Endothelial cell (in vitro differentiated cells): ENCODE results near the gene SIMC1. TPM values are rescaled to one million over a fixed set of nuclear protein-coding genes. Genes with fewer than 3 reads are reported as not detected.

Source experiments
- DNase-seq: peaks from one replicate; pipeline ENCODE4 v3.0.0; 2021; ENCODE audit warnings: low spot score
- H3K27ac Mint-ChIP-seq: one replicate; pipeline ENCODE4 v1.8.0; 2021; ENCODE audit warnings: mixed read lengths, inconsistent platforms; ENCODE audit not compliant: unreplicated experiment
- H3K27me3 Mint-ChIP-seq: one replicate; pipeline ENCODE4 v1.8.0; 2021; ENCODE audit warnings: mild to moderate bottlenecking, moderate library complexity, mixed read lengths, inconsistent platforms; ENCODE audit not compliant: unreplicated experiment
- H3K36me3 Mint-ChIP-seq: one replicate; pipeline ENCODE4 v1.8.0; 2021; ENCODE audit warnings: mild to moderate bottlenecking, low read depth, mixed read lengths, inconsistent platforms; ENCODE audit not compliant: unreplicated experiment
- H3K4me1 Mint-ChIP-seq: one replicate; pipeline ENCODE4 v1.8.0; 2021; ENCODE audit warnings: mild to moderate bottlenecking, mixed read lengths, inconsistent platforms; ENCODE audit not compliant: unreplicated experiment
- H3K4me3 Mint-ChIP-seq: one replicate; pipeline ENCODE4 v1.8.0; 2021; ENCODE audit warnings: mild to moderate bottlenecking, mixed read lengths, inconsistent platforms; ENCODE audit not compliant: unreplicated experiment
- H3K9me3 Mint-ChIP-seq: one replicate; pipeline ENCODE4 v1.8.0; 2021; ENCODE audit warnings: mixed read lengths, inconsistent platforms; ENCODE audit not compliant: unreplicated experiment
- CTCF ChIP-seq: fragments of 200-600 bp; sonication (generic); IDR thresholded peaks from one replicate; pipeline ENCODE4 v1.5.0; 2021; ENCODE audit warnings: antibody characterized with exemption; ENCODE audit not compliant: unreplicated experiment
- total RNA-seq: library from RNA; stranded (reverse); fragmentation: NEBNext Ultra II Directional; extraction: Animal tissue kit (Norgen Biotek cat#: 25700); gene quantifications from one replicate; pipeline ENCODE4 v1.2.1, GENCODE V29; 2021; ENCODE audit not compliant: unreplicated experiment

SIMC1 gene
- total RNA-seq, 1 donor from 2014 or later: 17.5 TPM

DNA sequence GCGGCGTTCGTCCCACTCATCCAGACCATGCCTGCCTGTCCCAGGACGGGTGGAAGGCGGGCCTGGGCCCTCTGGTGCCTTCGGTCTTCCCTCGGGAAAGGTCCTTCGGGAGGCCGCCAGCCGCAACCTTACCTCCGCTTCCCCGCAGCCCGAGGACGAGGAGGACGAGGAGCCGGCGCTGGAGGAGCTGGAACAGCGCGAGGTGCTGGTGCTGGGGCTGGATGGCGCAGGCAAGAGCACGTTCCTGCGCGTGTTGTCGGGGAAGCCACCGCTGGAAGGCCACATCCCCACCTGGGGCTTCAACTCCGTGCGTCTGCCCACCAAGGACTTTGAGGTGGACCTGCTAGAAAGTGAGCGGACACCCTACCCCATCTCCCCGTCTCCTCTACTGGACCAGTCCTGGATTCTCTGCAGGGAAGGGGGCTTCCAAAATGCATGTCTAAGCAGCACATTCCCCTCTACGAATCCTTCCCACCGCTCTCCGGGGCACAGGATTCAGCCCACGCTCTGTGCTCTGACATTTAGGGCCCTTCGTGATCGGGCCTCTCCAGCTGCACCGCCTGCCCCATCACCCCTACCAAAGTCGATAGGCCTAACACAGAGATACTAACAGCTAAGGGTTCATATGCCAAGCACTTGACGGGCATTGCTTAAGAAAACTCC is 128.1 kb downstream of the SIMC1 start:
- no peaks in the 10 kb centered on the region for H3K4me1 Mint-ChIP-seq
- H3K9me3 Mint-ChIP-seq: no peaks in the 10 kb centered on the region
- H3K27ac Mint-ChIP-seq: no peak overlapping the region
- peaks cover 20% of the 10 kb centered on the region for H3K36me3 Mint-ChIP-seq
- peak; percentile 21 for DNase-seq
- TF ChIP-seq CTCF: no peak
- H3K27me3 Mint-ChIP-seq: peaks cover 14% of the 10 kb centered on the region
- peak overlapping the region; percentile 81 for H3K4me3 Mint-ChIP-seq

DNA sequence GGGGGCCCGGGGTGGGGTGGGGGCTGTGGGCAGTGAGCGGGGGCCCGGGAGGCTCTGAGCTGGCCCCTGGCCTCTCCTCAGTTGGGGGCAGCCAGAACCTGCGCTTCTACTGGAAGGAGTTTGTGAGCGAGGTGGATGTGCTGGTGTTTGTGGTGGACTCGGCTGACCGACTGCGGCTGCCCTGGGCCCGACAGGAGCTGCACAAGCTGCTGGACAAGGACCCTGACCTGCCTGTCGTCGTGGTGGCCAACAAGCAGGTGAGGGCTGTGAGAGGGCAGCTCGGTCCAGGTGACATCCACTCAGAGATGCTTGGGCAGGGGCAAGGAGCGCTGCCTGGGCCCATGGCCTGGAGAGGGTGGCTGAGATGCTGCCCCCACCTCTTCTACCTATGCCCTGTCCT is 130.5 kb downstream of the SIMC1 start:
- Mint-ChIP-seq H3K4me1 (no peaks in the 10 kb centered on the region), H3K36me3 (peaks cover 20% of the 10 kb centered on the region), H3K27me3 (peaks cover 12% of the 10 kb centered on the region), H3K9me3 (no peaks in the 10 kb centered on the region), H3K27ac (no peak overlapping the region), H3K4me3 (no peak overlapping the region)
- no peak for TF ChIP-seq CTCF
- no peak for DNase-seq

- no peak overlapping the region for H3K27ac Mint-ChIP-seq
- no peak for TF ChIP-seq CTCF
- H3K4me3 Mint-ChIP-seq: no peak overlapping the region
- no peaks in the 10 kb centered on the region for H3K9me3 Mint-ChIP-seq
- H3K36me3 Mint-ChIP-seq: peaks cover 20% of the 10 kb centered on the region
- H3K27me3 Mint-ChIP-seq: peaks cover 9% of the 10 kb centered on the region
- no peaks in the 10 kb centered on the region for H3K4me1 Mint-ChIP-seq
- DNase-seq: no peak
Observed at GRCh38 chr5:176369934-176370711, 131.9 kb downstream of the SIMC1 start.

DNA sequence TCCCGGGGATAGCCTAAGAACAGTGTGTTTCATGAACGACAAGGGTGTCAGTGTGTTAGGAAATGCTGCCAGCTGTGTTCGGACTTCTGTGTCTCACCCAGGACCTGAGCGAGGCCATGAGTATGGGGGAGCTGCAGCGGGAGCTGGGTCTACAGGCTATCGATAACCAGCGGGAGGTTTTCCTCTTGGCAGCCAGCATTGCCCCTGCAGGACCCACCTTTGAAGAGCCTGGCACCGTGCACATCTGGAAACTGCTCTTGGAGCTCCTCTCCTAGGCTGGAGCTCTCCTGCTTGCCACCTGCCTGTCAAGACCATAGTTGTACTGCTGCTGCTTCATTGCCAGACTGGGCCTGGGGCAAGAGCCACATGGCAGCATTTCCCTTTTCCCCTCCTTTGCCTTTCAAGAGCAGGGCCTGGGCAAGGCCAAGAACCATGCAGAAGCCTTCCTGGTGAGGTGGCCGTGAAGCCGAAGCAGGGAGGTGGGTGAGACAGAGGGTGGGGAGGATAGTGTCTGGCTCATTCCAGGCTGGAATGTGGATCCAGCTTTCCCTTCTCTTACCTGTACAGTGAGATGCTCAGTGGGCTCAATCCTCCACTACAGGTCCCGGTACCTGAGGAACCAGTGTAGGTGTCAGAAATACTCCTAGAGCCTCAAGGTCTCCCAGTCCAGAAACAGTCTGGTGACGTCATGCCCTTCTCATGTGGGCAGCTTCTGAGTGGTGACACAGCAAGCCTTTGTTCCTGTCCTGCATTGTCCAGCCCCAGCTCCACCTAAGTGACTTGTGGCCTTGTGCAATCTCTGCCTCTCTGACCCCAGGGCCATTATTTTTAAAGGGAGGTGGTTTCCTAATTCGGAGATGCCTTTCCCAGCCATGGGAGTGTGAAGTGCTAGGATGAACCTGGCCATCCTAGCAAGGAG is 133.7 kb downstream of the SIMC1 start:
- no peak for DNase-seq
- H3K4me3 Mint-ChIP-seq: no peak overlapping the region
- H3K9me3 Mint-ChIP-seq: no peaks in the 10 kb centered on the region
- H3K36me3 Mint-ChIP-seq: peaks cover 15% of the 10 kb centered on the region
- TF ChIP-seq CTCF: no peak
- no peaks in the 10 kb centered on the region for H3K4me1 Mint-ChIP-seq
- peaks cover 5% of the 10 kb centered on the region for H3K27me3 Mint-ChIP-seq
- no peak overlapping the region for H3K27ac Mint-ChIP-seq
